Measurements from ENCODE around the gene BTNL9.

DNA sequence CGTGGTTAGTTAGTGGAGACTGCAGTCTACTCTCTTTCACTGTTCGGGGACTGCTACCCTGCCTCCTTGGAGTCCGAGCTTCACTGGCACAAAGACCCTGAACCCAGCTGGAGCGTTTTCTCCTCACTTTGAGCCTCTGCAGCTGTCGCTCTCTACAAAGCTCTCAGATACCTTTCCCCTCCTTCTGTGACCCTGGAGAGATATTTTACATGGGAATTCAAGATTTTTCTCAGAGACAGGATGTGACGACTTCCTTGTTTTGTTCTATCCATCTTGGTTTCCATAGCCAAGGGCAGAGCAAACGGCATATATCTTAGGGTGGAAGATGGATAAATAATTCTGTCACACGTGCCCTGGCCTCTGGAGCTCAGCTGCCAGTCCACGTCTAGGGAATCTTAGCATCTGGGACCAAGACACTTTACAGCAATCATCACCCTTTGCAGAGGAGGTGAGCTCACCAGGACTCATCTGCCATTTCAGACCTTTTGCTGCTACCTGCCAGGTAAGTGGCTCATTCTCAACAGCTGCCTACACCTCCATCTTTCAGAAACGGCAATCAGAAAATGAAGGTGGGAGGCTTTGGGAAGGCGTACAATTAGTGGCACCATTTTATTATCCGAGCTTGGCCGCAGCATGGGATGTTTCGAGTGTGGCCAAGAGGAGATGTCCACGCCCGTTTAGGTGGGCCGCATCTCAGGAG is at the start of gene BTNL9:
- TF ChIP-seq, protein P1, sequence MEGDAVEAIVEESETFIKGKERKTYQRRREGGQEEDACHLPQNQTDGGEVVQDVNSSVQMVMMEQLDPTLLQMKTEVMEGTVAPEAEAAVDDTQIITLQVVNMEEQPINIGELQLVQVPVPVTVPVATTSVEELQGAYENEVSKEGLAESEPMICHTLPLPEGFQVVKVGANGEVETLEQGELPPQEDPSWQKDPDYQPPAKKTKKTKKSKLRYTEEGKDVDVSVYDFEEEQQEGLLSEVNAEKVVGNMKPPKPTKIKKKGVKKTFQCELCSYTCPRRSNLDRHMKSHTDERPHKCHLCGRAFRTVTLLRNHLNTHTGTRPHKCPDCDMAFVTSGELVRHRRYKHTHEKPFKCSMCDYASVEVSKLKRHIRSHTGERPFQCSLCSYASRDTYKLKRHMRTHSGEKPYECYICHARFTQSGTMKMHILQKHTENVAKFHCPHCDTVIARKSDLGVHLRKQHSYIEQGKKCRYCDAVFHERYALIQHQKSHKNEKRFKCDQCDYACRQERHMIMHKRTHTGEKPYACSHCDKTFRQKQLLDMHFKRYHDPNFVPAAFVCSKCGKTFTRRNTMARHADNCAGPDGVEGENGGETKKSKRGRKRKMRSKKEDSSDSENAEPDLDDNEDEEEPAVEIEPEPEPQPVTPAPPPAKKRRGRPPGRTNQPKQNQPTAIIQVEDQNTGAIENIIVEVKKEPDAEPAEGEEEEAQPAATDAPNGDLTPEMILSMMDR (IDR thresholded peaks at IDR 0.05), result no peak
- TF ChIP-seq EZH2 (IDR thresholded peaks at IDR 0.05), result no peak
